A549 (cell line): ENCODE data around the gene ADGRG6. TPM values are rescaled to one million over a fixed set of nuclear protein-coding genes. Genes with fewer than 3 reads are reported as not detected.
A peak's percentile ranks its signal among the peaks of the same experiment; 100 is the strongest.

Experiments used
- ATAC-seq, 2 experiments: fragments of 200-7000 bp in 1 of 2; fragments of >200 bp in 1 of 2; cut with Nextera tagmentation in 1 of 2; cut with Tn5 transposase in 1 of 2; 3 replicates each; pipeline versions ENCODE4 v1.8.0 to v1.9.1; 2018 to 2020; ENCODE audit warnings: mild to moderate bottlenecking in 1 of 2, moderate library complexity in 1 of 2
- CTCF ChIA-PET: fragments of 300-600 bp; sonication (Branson Sonifier 250); formaldehyde crosslinking; extraction: SDS; loops from one replicate; lab custom pipeline; 2021; ENCODE audit warnings: antibody characterized with exemption, inconsistent platforms; lab: Yijun Ruan, JAX
- POLR2A ChIA-PET: fragments of 350-600 bp; formaldehyde crosslinking; extraction: SDS; loops from one replicate; lab custom pipeline; 2021; ENCODE audit warnings: antibody characterized with exemption, inconsistent platforms; lab: Yijun Ruan, JAX
- DNase-seq, 2 experiments: peaks; one replicate each; pipeline versions ENCODE4 v3.0.0 to v3.0.0-alpha.2; 2011 to 2016; ENCODE audit warnings: low read depth in 1 of 2, low spot score in 1 of 2
- FAIRE-seq: peaks from 2 replicates; lab custom pipeline; 2011; peaks lifted over from hg19 to GRCh38; lab: Jason Lieb, UNC
- H3K27ac ChIP-seq, 2 experiments: fragments of >200 bp; sonication (Bioruptor Twin); formaldehyde crosslinking; 3 replicates each; pipeline ENCODE4 v1.5.1; 2016 to 2017
- H3K4me1 ChIP-seq: fragments of >200 bp; sonication (Bioruptor Twin); formaldehyde crosslinking; 3 replicates; pipeline ENCODE4 v1.6.1; 2016
- H3K4me2 ChIP-seq: fragments of >200 bp; sonication (Bioruptor Twin); formaldehyde crosslinking; 3 replicates; pipeline ENCODE4 v1.6.1; 2016
- H3K4me3 ChIP-seq: fragments of >200 bp; sonication (Bioruptor Twin); formaldehyde crosslinking; 3 replicates; pipeline ENCODE4 v1.5.1; 2016
- H3K9me3 ChIP-seq: fragments of >200 bp; sonication (Bioruptor Twin); formaldehyde crosslinking; 3 replicates; pipeline ENCODE4 v1.6.1; 2016
- BHLHE40 ChIP-seq: IDR thresholded peaks from 2 replicates; pipeline ENCODE4 v1.6.1; 2012; ENCODE audit warnings: low read depth, low read length, inconsistent platforms
- CBX8 ChIP-seq: fragments of 200-600 bp; sonication (generic); IDR thresholded peaks from 2 replicates; pipeline ENCODE4 v1.6.1; 2016
- CEBPB ChIP-seq, 2 experiments: fragments of >200 bp in 1 of 2; sonication (Bioruptor Twin) in 1 of 2; formaldehyde crosslinking in 1 of 2; IDR thresholded peaks; 2 replicates each; pipeline ENCODE4 v1.6.1; 2012 to 2016
- CTCF ChIP-seq: fragments of >200 bp; sonication (Bioruptor Twin); formaldehyde crosslinking; IDR thresholded peaks from 3 replicates; pipeline ENCODE4 v1.5.1; 2016
- EHF ChIP-seq: fragments of 250-450 bp; sonication (Bioruptor Pico); IDR thresholded peaks from 2 replicates; pipeline ENCODE4 v1.5.0; 2020; ENCODE audit warnings: mild to moderate bottlenecking
- EHMT2 ChIP-seq: fragments of 200-600 bp; sonication (generic); IDR thresholded peaks from 2 replicates; pipeline ENCODE4 v1.6.1; 2016; ENCODE audit warnings: antibody characterized with exemption, low read depth, mild to moderate bottlenecking, moderate library complexity
- FOSB ChIP-seq: fragments of 250-450 bp; sonication (Bioruptor Pico); IDR thresholded peaks from 2 replicates; pipeline ENCODE4 v1.5.0; 2020; ENCODE audit warnings: mild to moderate bottlenecking, moderate library complexity
- HDAC2 ChIP-seq: fragments of 200-600 bp; sonication (generic); IDR thresholded peaks from 2 replicates; pipeline ENCODE4 v1.6.1; 2016
- HEYL ChIP-seq: fragments of 250-450 bp; sonication (Bioruptor Pico); IDR thresholded peaks from 2 replicates; pipeline ENCODE4 v1.8.0; 2021; ENCODE audit warnings: mild to moderate bottlenecking, moderate library complexity
- HOXB5 ChIP-seq: fragments of 250-450 bp; sonication (Bioruptor Pico); IDR thresholded peaks from 2 replicates; pipeline ENCODE4 v1.5.0; 2020; ENCODE audit warnings: mild to moderate bottlenecking, moderate library complexity
- KDM1A ChIP-seq: fragments of 200-600 bp; sonication (generic); IDR thresholded peaks from 2 replicates; pipeline ENCODE4 v1.6.1; 2016; ENCODE audit warnings: low read depth, mild to moderate bottlenecking
- MAFK ChIP-seq: fragments of 450-650 bp; IDR thresholded peaks from 2 replicates; pipeline ENCODE4 v1.6.1; 2014; ENCODE audit not compliant: partially characterized antibody
- POLR2A ChIP-seq: IDR thresholded peaks from 2 replicates; pipeline ENCODE4 v1.6.1; 2012; ENCODE audit warnings: mild to moderate bottlenecking, low read length
- RAD21 ChIP-seq, 2 experiments: fragments of >200 bp in 1 of 2; sonication (Bioruptor Twin) in 1 of 2; formaldehyde crosslinking in 1 of 2; IDR thresholded peaks in 1 of 2; conservative IDR thresholded peaks in 1 of 2; 2 replicates in 1 of 2; 3 replicates in 1 of 2; pipeline ENCODE4 v1.6.1; 2012 to 2018; ENCODE audit warnings: inconsistent platforms in 1 of 2
- RARB ChIP-seq: fragments of 250-450 bp; sonication (Bioruptor Pico); IDR thresholded peaks from 2 replicates; pipeline ENCODE4 v1.8.0; 2021; ENCODE audit warnings: mild to moderate bottlenecking, moderate library complexity
- SMC3 ChIP-seq: fragments of >200 bp; sonication (Bioruptor Twin); formaldehyde crosslinking; IDR thresholded peaks from 3 replicates; pipeline ENCODE4 v1.6.1; 2018; ENCODE audit warnings: inconsistent platforms
- TFCP2L1 ChIP-seq: fragments of 250-450 bp; sonication (Bioruptor Pico); IDR thresholded peaks from 2 replicates; pipeline ENCODE4 v1.5.0; 2021; ENCODE audit warnings: mild to moderate bottlenecking
- USF2 ChIP-seq: fragments of 450-650 bp; IDR thresholded peaks from 2 replicates; pipeline ENCODE4 v1.6.1; 2014; ENCODE audit warnings: antibody characterized with exemption
- ZC3H11A ChIP-seq: fragments of 450-650 bp; IDR thresholded peaks from 2 replicates; pipeline ENCODE4 v1.6.1; 2014; ENCODE audit warnings: antibody characterized with exemption, mild to moderate bottlenecking
- WGBS: methylation state at CpG from one replicate; pipeline ENCODE4 v1.1.6; 2017; ENCODE audit errors: missing lambda C conversion rate; 5-methylcytosine and 5-hydroxymethylcytosine counted together
- polyA plus RNA-seq, 4 experiments: library from polyadenylated mRNA; depleted of rRNA in 3 of 4; stranded (reverse); fragments of >200 nt; fragmentation: RNase III in 1 of 4; extraction: RNeasy Plus Mini Kit Qiagen cat#74134 plus additional on column Dnase treatment in 1 of 4; gene quantifications; 2 replicates in 3 of 4; 3 replicates in 1 of 4; pipeline ENCODE4 v1.2.3, GENCODE V29; 2011 to 2017
- TF ChIP-seq, protein P1 (sequence below): IDR thresholded peaks from 2 replicates; pipeline ENCODE4 v1.6.1; 2012
- TF ChIP-seq, protein P2 (sequence below): fragments of >200 bp; sonication (Bioruptor Twin); formaldehyde crosslinking; IDR thresholded peaks from 2 replicates; pipeline ENCODE4 v1.6.1; 2016

The ADGRG6 gene
- polyA plus RNA-seq, 2 of the 4 experiments (the other 2 are of a cell fraction), result 55.4 to 181 TPM

GRCh38 chr6:142300758-142301650 is 803 bp upstream of the ADGRG6 start (continued):
- no peak for TF ChIP-seq USF2
- TF ChIP-seq, all 56 proteins: peak for 3

DNA sequence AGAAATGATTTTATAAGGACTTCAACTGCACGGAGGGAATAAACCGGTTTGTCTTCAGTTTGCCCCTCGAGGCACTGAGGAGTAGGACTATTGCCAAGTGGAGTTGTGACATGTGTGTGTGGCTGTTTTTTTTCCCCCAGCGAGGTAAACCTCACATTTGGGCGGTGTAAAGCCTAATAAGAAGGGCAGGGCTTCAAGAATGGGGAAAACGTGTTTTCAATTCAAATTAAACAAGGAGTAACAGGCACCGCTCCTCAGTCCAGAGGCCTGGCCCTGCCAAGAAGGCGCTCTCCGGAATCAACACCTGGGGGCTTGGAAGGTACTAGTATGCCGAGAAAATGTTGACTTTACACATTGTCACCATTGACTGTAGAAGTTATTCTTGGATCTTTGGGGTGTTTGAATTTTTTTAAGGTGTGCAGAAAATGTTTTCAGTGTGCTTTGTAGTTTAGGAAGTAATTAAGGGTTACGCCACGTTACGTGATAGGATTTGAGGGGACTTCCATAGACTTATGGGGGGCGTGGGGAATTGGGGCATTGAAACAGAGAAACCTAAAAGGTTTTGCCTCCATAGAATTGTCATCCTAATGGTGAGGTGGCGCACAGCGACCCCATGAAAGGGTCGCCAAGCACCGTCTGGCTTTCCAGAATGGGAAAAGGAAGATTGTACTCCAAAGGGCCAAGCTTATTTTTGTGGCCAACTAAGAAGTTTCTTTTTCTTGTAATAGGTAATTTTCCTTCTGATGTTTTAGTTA is 791 bp downstream of the ADGRG6 start:
- Histone ChIP-seq H3K4me2 (peak overlapping the region; percentile 85), H3K27ac (peak overlapping the region; percentile 95 to 97), H3K9me3 (no peaks in the 10 kb centered on the region), H3K4me1 (peaks cover 54% of the 10 kb centered on the region), H3K4me3 (peak overlapping the region; percentile 81)
- ChIA-PET CTCF (interaction anchor here (1.0 to 3.3 kb wide), 10 partner anchors 11 to 156 kb away, joined by 3 to 12 read pairs (median 6); partner anchors contain the start of genes NMBR and VTA1), POLR2A (interaction anchor here (0.6 to 1.5 kb wide), 3 partner anchors 11 to 115 kb away, joined by 3 to 5 read pairs (median 4); no protein-coding TSS in a partner anchor)
- FAIRE-seq, result no peak
- peak in 1 of 2 experiments; percentile 74 for DNase-seq
- WGBS, result 2% methylated on average over 18 of the region's 18 CpGs
- TF ChIP-seq, protein P1, sequence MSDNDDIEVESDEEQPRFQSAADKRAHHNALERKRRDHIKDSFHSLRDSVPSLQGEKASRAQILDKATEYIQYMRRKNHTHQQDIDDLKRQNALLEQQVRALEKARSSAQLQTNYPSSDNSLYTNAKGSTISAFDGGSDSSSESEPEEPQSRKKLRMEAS, result peak; percentile 56; the same call in 1 of the 2 replicates
- TF ChIP-seq EHF (CRISPR knock-in tag), result no peak
- no peak for TF ChIP-seq RARB
- TF ChIP-seq CEBPB (IDR thresholded peaks at IDR 0.05), result no peak; a peak in 1 of 4 replicates
- ATAC-seq, result peak; percentile 28 to 47; a peak in 5 of 6 replicates

- no peaks in the 10 kb centered on the region for H3K9me3 ChIP-seq
- DNase-seq, result no peak
- FAIRE-seq, result no peak
- H3K4me3 ChIP-seq, result peak overlapping the region; percentile 81
- ATAC-seq, result no peak
- ChIA-PET CTCF (interaction anchor here (0.8 to 2.2 kb wide), 3 partner anchors 79 to 156 kb away, joined by 3 to 7 read pairs (median 4); partner anchors contain the start of genes NMBR and VTA1), POLR2A (no interaction called here)
- 4% methylated on average over 2 of the region's 2 CpGs for WGBS
- peaks cover 54% of the 10 kb centered on the region for H3K4me1 ChIP-seq
- H3K27ac ChIP-seq, result peak overlapping the region; percentile 95 to 97
- H3K4me2 ChIP-seq, result peak overlapping the region; percentile 85
- TF ChIP-seq SMC3, result no peak
- no peak for TF ChIP-seq HOXB5 (CRISPR knock-in tag)
- TF ChIP-seq ZC3H11A, result no peak
- no peak for TF ChIP-seq EHMT2
- no peak for TF ChIP-seq FOSB (CRISPR knock-in tag)
- no peak for TF ChIP-seq HEYL
- TF ChIP-seq TFCP2L1 (CRISPR knock-in tag), result no peak
- TF ChIP-seq HDAC2, result no peak
- TF ChIP-seq BHLHE40, result no peak
- no peak for TF ChIP-seq CTCF
Observed at GRCh38 chr6:142303176-142303533, 1.3 kb downstream of the ADGRG6 start.

- FAIRE-seq, result no peak
- peak overlapping the region; percentile 85 for H3K4me2 ChIP-seq
- H3K4me1 ChIP-seq, result peaks cover 54% of the 10 kb centered on the region
- peak overlapping the region; percentile 81 for H3K4me3 ChIP-seq
- 1% methylated on average over 2 of the region's 2 CpGs for WGBS
- no peaks in the 10 kb centered on the region for H3K9me3 ChIP-seq
- peak overlapping the region; percentile 80 to 97 for H3K27ac ChIP-seq
- CTCF ChIA-PET, result interaction anchor here (1.1 to 2.2 kb wide), 2 partner anchors 78 to 157 kb away, joined by 4 to 7 read pairs; partner anchors contain the start of genes NMBR and VTA1
- no peak for DNase-seq
- POLR2A ChIA-PET, result interaction anchor here (1.3 kb wide), 1 partner anchor 73 kb away, joined by 3 read pairs; no protein-coding TSS in a partner anchor
- ATAC-seq, result no peak
- TF ChIP-seq RAD21 (conservative IDR thresholded peaks at IDR 0.05 in 1 of 2, IDR thresholded peaks at IDR 0.05 in 1 of 2) (no peak), CBX8 (no peak), MAFK (no peak), CTCF (no peak), POLR2A (no peak), KDM1A (no peak)
- TF ChIP-seq, protein P2, sequence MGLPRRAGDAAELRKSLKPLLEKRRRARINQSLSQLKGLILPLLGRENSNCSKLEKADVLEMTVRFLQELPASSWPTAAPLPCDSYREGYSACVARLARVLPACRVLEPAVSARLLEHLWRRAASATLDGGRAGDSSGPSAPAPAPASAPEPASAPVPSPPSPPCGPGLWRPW, result no peak
Observed at GRCh38 chr6:142304241-142304640, 2.4 kb downstream of the ADGRG6 start.
